Kidney (tissue), 14 donors: ENCODE data around the gene ASIC3. TPM values are rescaled to one million over a fixed set of nuclear protein-coding genes. Genes with fewer than 3 reads are reported as not detected.
A peak's percentile ranks its signal among the peaks of the same experiment; 100 is the strongest.

Experiments used
- DNase-seq, 5 donors: peaks; one replicate each; pipeline ENCODE4 v3.0.0-alpha.2; 2013 to 2020
- FAIRE-seq: peaks from 2 replicates; lab custom pipeline; 2012; peaks lifted over from hg19 to GRCh38; lab: Jason Lieb, UNC
- H3K27ac ChIP-seq, 2 donors: one replicate each; pipeline ENCODE4 v1.7.0; 2013; ENCODE audit warnings: low read depth in 2 of 2, low read length in 2 of 2, inconsistent platforms in 1 of 2
- H3K27me3 ChIP-seq: one replicate; pipeline ENCODE4 v1.7.1; 2013; ENCODE audit warnings: low read length, inconsistent platforms; ENCODE audit not compliant: control insufficient read depth, insufficient read depth
- H3K36me3 ChIP-seq, 3 donors: one replicate each; pipeline versions ENCODE4 v1.7.0 to v1.7.1; 2013; ENCODE audit warnings: low read length in 3 of 3, control low read depth in 1 of 3, inconsistent platforms in 1 of 3; ENCODE audit not compliant: insufficient read depth in 3 of 3, control insufficient read depth in 2 of 3
- H3K4me1 ChIP-seq, 3 donors: one replicate each; pipeline versions ENCODE4 v1.7.0 to v1.7.1; 2013; ENCODE audit warnings: low read length in 3 of 3, inconsistent platforms in 1 of 3, low read depth in 1 of 3; ENCODE audit not compliant: control insufficient read depth in 2 of 3, insufficient read depth in 2 of 3
- H3K4me3 ChIP-seq, 3 donors: one replicate each; pipeline versions ENCODE4 v1.7.0 to v1.8.1; 2013; ENCODE audit warnings: low read length in 3 of 3, control low read depth in 1 of 3, inconsistent platforms in 1 of 3
- H3K9ac ChIP-seq, 3 donors: one replicate each; pipeline versions ENCODE4 v1.7.0 to v1.7.1; 2013; ENCODE audit warnings: low read length in 3 of 3, control low read depth in 1 of 3, inconsistent platforms in 1 of 3
- H3K9me3 ChIP-seq, 3 donors: one replicate each; pipeline versions ENCODE4 v1.7.0 to v1.7.1; 2013; ENCODE audit warnings: low read length in 3 of 3, control low read depth in 1 of 3, inconsistent platforms in 1 of 3; ENCODE audit not compliant: control insufficient read depth in 2 of 3, insufficient read depth in 1 of 3
- CTCF ChIP-seq: IDR thresholded peaks from 3 replicates; pipeline ENCODE4 v1.5.1; 2012; ENCODE audit warnings: mild to moderate bottlenecking, moderate library complexity, borderline replicate concordance; ENCODE audit not compliant: insufficient read depth; ENCODE audit errors: extremely low read depth
- intact Hi-C: fragments of 100-400 bp; cut with DNase I; formaldehyde crosslinking; loops from one replicate; pipeline ENCODE4 v1.11.1; 2022
- polyA plus RNA-seq: library from polyadenylated mRNA; stranded (reverse); fragments of 350-450 nt; fragmentation: Illumina TruSeq; extraction: RNeasy Lipid Tissue Mini Kit (QIAGEN cat#74804); gene quantifications from one replicate; pipeline ENCODE4 v1.2.3, GENCODE V29; 2014; ENCODE audit warnings: low read depth, low replicate concordance; ENCODE audit not compliant: insufficient read depth
- total RNA-seq: library from RNA; stranded (reverse); fragmentation: NEBNext Ultra II Directional; extraction: Animal tissue kit (Norgen Biotek cat#: 25700); gene quantifications from one replicate; pipeline ENCODE4 v1.2.1, GENCODE V29; 2021
- donor health status: control.
- donor health status: control.
- donor health status: control.
- donor health status: control.
- donor health status: control.
- donor health status: DM: yes; HTN: yes; CAD: no.
- donor health status: Normal renal cell carcinoma (clear cell type).

The ASIC3 gene
- total and polyA plus RNA-seq, 2 donors from 2014 or later, result 1.9 to 3.1 TPM

- Histone ChIP-seq H3K9me3 (no peaks in the 10 kb centered on the region), H3K27ac (no peak overlapping the region), H3K36me3 (peaks cover 2 to 51% (median 21%) of the 10 kb centered on the region in 3 donors), H3K4me3 (no peak overlapping the region), H3K9ac (no peak overlapping the region), H3K27me3 (no peaks in the 10 kb centered on the region), H3K4me1 (peaks cover 0 to 2% (median 0%) of the 10 kb centered on the region in 3 donors)
- intact Hi-C loops, result no loop called here
- no peak for TF ChIP-seq CTCF
- FAIRE-seq, result no peak
- no peak for DNase-seq
Observed at GRCh38 chr7:151068069-151068773, 19.9 kb downstream of the ASIC3 start.

- Histone ChIP-seq H3K4me3 (no peak overlapping the region), H3K9me3 (no peaks in the 10 kb centered on the region), H3K4me1 (no peaks in the 10 kb centered on the region), H3K27ac (no peak overlapping the region), H3K27me3 (no peaks in the 10 kb centered on the region), H3K36me3 (peaks cover 4 to 54% (median 26%) of the 10 kb centered on the region in 3 donors), H3K9ac (no peak overlapping the region)
- intact Hi-C loops, result no loop called here
- DNase-seq (peak in 1 of 5 donors; percentile 67), FAIRE-seq (no peak)
- no peak for TF ChIP-seq CTCF
Observed at GRCh38 chr7:151069841-151070573, 21.7 kb downstream of the ASIC3 start.

- no peak overlapping the region for H3K4me3 ChIP-seq
- H3K27me3 ChIP-seq, result no peaks in the 10 kb centered on the region
- FAIRE-seq, result no peak
- peak in 1 of 5 donors; percentile 73 for DNase-seq
- H3K36me3 ChIP-seq, result peaks cover 4 to 51% (median 25%) of the 10 kb centered on the region in 3 donors
- no peaks in the 10 kb centered on the region for H3K4me1 ChIP-seq
- no peak overlapping the region for H3K9ac ChIP-seq
- intact Hi-C loops, result no loop called here
- TF ChIP-seq CTCF, result no peak
- H3K27ac ChIP-seq, result no peak overlapping the region
- H3K9me3 ChIP-seq, result no peaks in the 10 kb centered on the region
Observed at GRCh38 chr7:151070574-151070960, 22.2 kb downstream of the ASIC3 start.
